IPS-18a (cell line): ENCODE results near the gene CXCL8.
"Not testable (repeated sequence)": the region's sequence is repeated elsewhere in the genome, so short reads cannot be mapped to it uniquely, and the experiment has no call there.

Source experiments
- H3K27ac ChIP-seq: one replicate; pipeline ENCODE4 v1.5.1; 2013; ENCODE audit warnings: low read length
- H3K27me3 ChIP-seq: one replicate; pipeline ENCODE4 v1.6.1; 2013; ENCODE audit warnings: mild to moderate bottlenecking, low read length; ENCODE audit not compliant: control insufficient read depth, insufficient read depth
- H3K36me3 ChIP-seq: one replicate; pipeline ENCODE4 v1.6.1; 2013; ENCODE audit warnings: low read depth, low read length; ENCODE audit not compliant: control insufficient read depth
- H3K4me1 ChIP-seq: one replicate; pipeline ENCODE4 v1.6.1; 2013; ENCODE audit warnings: low read depth, low read length; ENCODE audit not compliant: control insufficient read depth
- H3K4me3 ChIP-seq: one replicate; pipeline ENCODE4 v1.5.1; 2013; ENCODE audit warnings: low read length
- H3K9ac ChIP-seq: one replicate; pipeline ENCODE4 v1.6.1; 2013; ENCODE audit warnings: mild to moderate bottlenecking, low read length, moderate library complexity
- H3K9me3 ChIP-seq: one replicate; pipeline ENCODE4 v1.6.1; 2013; ENCODE audit warnings: low read depth, low read length; ENCODE audit not compliant: control insufficient read depth

The CXCL8 gene

DNA sequence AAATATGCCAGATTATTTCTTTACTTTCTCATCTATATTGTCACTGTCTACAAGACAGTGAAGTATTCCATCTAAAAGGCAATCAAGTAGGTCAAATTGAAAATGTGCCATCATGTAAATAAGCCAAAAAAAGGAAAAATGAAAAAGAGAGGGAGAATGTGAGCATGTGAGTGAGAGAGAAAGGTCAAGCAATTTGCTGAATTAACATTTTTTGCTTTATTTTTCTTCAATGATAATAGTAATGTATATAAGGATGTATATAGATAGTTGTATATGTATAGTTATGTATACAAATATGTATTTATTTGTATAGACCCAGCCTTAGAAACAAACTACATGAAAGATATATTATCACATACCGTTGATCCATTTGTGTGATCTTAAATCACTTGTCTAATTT lies 11.5 kb downstream of the CXCL8 start:
- H3K36me3 ChIP-seq = no peaks in the 10 kb centered on the region
- no peak overlapping the region for H3K27ac ChIP-seq
- no peak overlapping the region for H3K4me3 ChIP-seq
- H3K4me1 ChIP-seq = no peaks in the 10 kb centered on the region
- H3K9me3 ChIP-seq = no peaks in the 10 kb centered on the region
- H3K9ac ChIP-seq = no peak overlapping the region
- H3K27me3 ChIP-seq = no peaks in the 10 kb centered on the region

- no peak overlapping the region for H3K9ac ChIP-seq
- H3K4me3 ChIP-seq = no peak overlapping the region
- no peaks in the 10 kb centered on the region for H3K36me3 ChIP-seq
- H3K9me3 ChIP-seq = no peaks in the 10 kb centered on the region
- H3K4me1 ChIP-seq = no peaks in the 10 kb centered on the region
- H3K27me3 ChIP-seq = no peaks in the 10 kb centered on the region
- H3K27ac ChIP-seq = no peak overlapping the region
Observed at GRCh38 chr4:73752424-73752823, 12.1 kb downstream of the CXCL8 start.

- H3K4me3 ChIP-seq = no peak overlapping the region
- no peaks in the 10 kb centered on the region for H3K27me3 ChIP-seq
- H3K27ac ChIP-seq = no peak overlapping the region
- H3K9ac ChIP-seq = no peak overlapping the region
- H3K4me1 ChIP-seq = no peaks in the 10 kb centered on the region
- H3K36me3 ChIP-seq = no peaks in the 10 kb centered on the region
- H3K9me3 ChIP-seq = no peaks in the 10 kb centered on the region
Observed at GRCh38 chr4:73753215-73753614, 12.8 kb downstream of the CXCL8 start.

- no peaks in the 10 kb centered on the region for H3K27me3 ChIP-seq
- H3K27ac ChIP-seq = no peak overlapping the region
- no peaks in the 10 kb centered on the region for H3K4me1 ChIP-seq
Observed at GRCh38 chr4:73754934-73755333, 14.6 kb downstream of the CXCL8 start.

DNA sequence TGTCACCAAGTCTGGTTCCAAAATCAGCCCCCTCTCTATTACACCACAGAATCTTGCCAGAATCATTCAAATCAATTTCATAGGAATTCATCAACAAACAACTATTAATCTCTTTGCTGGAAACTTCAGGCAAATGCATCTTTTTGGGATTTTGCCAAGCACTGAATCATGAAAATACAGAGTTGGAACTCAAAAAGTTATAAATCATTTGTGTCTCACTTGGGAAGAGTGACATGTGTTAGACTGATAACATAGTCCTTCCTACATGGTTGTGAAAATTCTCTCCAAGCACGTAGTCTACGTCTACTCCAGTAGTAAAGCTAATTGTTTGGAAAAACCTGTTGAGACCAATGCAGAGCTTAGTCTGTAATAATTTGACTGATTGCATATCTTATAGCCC lies 19.0 kb downstream of the CXCL8 start:
- Histone ChIP-seq H3K36me3 (no peaks in the 10 kb centered on the region), H3K4me1 (no peaks in the 10 kb centered on the region), H3K9ac (no peak overlapping the region), H3K4me3 (no peak overlapping the region), H3K9me3 (no peaks in the 10 kb centered on the region), H3K27me3 (no peaks in the 10 kb centered on the region), H3K27ac (no peak overlapping the region)

More at GRCh38 chr4:73754934-73755333, 14.6 kb downstream of the CXCL8 start:
- H3K4me3 ChIP-seq = no peak overlapping the region
- no peak overlapping the region for H3K9ac ChIP-seq
- H3K36me3 ChIP-seq = no peaks in the 10 kb centered on the region
- H3K9me3 ChIP-seq = no peaks in the 10 kb centered on the region

DNA sequence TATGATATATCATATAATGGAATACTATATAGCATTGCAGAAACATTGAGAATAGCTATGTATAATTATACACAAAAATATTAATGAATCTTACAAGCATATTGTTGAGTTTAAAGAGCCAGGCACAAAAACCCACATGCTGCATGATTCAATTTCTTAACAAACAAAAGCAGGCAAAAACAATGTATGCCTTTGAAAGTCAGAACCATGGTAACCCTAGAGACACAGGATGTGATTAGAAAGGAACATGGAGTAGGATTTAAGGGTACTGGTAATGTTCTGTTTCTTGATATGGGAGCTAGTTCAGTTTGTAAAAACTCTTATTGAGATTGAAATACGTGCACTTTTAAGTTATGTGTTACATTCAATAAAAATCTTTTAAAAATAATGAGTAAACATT lies 21.5 kb downstream of the CXCL8 start:
- Histone ChIP-seq H3K4me3 (no peak overlapping the region), H3K4me1 (no peaks in the 10 kb centered on the region), H3K36me3 (no peaks in the 10 kb centered on the region), H3K27me3 (no peaks in the 10 kb centered on the region), H3K9ac (no peak overlapping the region), H3K27ac (no peak overlapping the region), H3K9me3 (no peaks in the 10 kb centered on the region)

DNA sequence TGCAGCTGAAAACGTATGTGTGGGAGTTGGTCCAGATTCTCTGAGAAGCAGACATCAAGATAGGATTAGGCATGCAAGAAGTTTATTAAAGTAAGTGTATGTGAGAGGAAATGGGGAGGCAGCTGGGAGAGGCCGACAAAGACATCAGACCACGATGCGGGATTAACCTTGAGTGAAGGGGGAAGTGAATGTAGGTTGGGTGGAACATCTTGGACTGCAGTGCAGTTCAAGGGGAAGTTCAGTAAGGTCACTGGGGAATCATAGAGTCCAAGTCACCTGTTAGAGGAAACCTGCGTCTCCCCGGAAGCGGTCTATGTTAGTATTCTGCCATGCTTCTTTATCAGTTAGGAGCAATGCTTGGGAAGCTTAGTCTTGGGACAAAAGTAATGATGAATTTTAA lies 22.0 kb downstream of the CXCL8 start:
- H3K36me3 ChIP-seq = no peaks in the 10 kb centered on the region
- no peaks in the 10 kb centered on the region for H3K27me3 ChIP-seq
- no peak overlapping the region for H3K27ac ChIP-seq
- H3K9ac ChIP-seq = no peak overlapping the region
- no peaks in the 10 kb centered on the region for H3K4me1 ChIP-seq
- no peak overlapping the region for H3K4me3 ChIP-seq
- no peaks in the 10 kb centered on the region for H3K9me3 ChIP-seq

DNA sequence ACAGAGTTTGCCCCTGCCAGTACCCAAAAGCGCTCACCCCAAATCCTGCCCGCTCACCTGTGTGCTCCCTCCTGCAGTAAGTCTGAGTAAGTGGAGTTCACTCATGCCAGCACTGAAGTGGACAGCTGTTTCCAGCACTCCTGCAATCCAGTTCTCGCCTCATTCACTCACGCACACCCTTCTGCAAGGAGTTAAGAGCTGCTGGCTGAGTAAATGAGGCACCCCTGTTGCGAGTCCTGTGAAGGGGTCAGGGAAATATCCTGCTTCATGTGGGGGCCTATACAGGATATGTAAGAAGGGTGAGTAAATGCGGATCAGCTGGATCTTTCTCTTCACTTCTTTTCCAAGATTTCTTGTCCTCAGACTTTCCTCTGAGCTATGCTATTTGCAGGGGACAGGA lies 23.5 kb downstream of the CXCL8 start:
- no peaks in the 10 kb centered on the region for H3K4me1 ChIP-seq
- no peaks in the 10 kb centered on the region for H3K36me3 ChIP-seq
- H3K27me3 ChIP-seq = no peaks in the 10 kb centered on the region
- H3K9me3 ChIP-seq = no peaks in the 10 kb centered on the region
- H3K4me3 ChIP-seq = no peak overlapping the region
- no peak overlapping the region for H3K27ac ChIP-seq
- H3K9ac ChIP-seq = no peak overlapping the region

DNA sequence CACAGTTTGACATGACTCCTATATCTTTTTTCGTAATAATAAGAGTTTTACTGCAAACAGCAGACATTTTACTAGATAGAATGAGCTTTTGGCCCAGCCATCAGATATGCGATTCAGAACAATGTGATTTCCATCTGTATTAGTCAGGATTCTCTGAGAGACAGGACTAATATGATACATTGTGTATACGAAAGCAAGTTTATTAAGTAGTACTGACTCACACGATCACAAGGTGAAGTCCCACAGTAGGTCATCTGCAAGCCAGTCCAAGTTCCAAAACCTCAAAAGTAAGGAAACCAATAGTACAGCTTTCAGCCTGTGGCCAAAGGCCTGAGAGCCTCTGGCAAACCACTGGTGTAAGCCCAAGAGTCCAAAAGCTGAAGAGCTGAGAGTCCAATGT lies 24.1 kb downstream of the CXCL8 start:
- Histone ChIP-seq H3K27me3 (no peaks in the 10 kb centered on the region), H3K36me3 (no peaks in the 10 kb centered on the region), H3K4me1 (no peaks in the 10 kb centered on the region), H3K27ac (no peak overlapping the region), H3K9me3 (no peaks in the 10 kb centered on the region), H3K9ac (no peak overlapping the region), H3K4me3 (no peak overlapping the region)

GRCh38 chr4:73765296-73765695 lies 24.9 kb downstream of the CXCL8 start:
- Histone ChIP-seq H3K9me3 (no peaks in the 10 kb centered on the region), H3K27ac (no peak overlapping the region), H3K36me3 (no peaks in the 10 kb centered on the region), H3K4me3 (no peak overlapping the region), H3K4me1 (no peaks in the 10 kb centered on the region), H3K27me3 (no peaks in the 10 kb centered on the region), H3K9ac (no peak overlapping the region)

DNA sequence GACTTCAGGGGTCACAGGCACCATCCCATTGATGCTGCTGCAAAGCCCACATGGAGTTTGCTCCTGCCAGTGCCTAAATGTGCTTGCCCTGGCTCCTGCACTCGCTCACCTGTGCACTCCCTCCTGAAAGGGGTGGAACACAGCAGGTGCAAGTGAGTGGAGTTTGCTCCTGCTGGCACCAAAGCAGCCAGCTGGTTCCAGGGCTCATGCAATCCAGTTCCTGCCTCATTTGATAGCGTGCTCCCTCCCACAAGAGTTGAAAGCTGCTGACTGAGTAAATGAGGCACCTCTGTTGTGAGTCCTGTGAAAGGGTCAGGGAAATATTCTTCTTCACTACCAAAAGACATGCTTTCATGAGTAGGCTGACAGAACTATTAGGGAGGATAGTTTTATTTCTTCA lies 30.5 kb downstream of the CXCL8 start:
- H3K9ac ChIP-seq = no peak overlapping the region
- no peaks in the 10 kb centered on the region for H3K9me3 ChIP-seq
- no peak overlapping the region for H3K27ac ChIP-seq
- H3K27me3 ChIP-seq = no peaks in the 10 kb centered on the region
- H3K4me3 ChIP-seq = no peak overlapping the region
- no peaks in the 10 kb centered on the region for H3K36me3 ChIP-seq
- no peaks in the 10 kb centered on the region for H3K4me1 ChIP-seq

DNA sequence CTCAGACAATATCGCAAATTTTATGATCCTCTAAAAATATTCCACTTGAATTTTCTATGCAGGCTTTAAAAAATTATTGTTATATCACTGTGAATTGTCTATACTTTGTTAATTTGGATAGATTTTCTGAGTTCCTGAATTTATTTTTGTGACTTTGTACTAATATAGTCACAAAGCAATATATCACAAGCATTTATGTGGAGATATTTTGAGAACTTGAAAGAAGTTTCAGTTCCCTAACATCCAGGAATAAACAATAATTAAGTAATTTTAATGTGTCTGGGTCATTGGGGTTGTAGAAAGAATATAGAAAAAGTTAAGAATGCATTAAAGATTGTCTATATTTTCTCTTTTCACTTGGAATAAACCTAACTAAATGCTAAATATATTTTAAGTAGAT lies 32.0 kb downstream of the CXCL8 start:
- Histone ChIP-seq H3K36me3 (no peaks in the 10 kb centered on the region), H3K27ac (no peak overlapping the region), H3K4me1 (no peaks in the 10 kb centered on the region), H3K9ac (no peak overlapping the region), H3K9me3 (no peaks in the 10 kb centered on the region), H3K4me3 (no peak overlapping the region), H3K27me3 (no peaks in the 10 kb centered on the region)

DNA sequence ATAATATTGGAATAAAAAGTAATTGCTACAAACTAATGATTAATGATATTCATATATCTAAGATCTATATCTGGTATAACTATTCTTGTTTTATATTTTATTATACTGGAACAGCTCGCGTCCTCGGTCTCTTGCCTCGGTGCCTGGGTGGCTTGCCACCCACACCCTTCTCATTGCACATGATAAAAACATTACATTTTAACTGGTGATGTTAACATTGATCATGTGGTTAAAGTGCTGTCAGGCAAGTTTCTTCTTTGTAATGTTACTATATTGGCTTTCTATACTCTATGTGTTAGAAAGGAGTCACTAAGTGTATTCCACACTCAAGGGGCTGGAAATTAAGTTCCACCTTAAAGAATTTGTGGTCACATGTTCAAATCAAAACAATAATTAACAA lies 34.0 kb downstream of the CXCL8 start:
- not testable (repeated sequence) for H3K27me3 ChIP-seq, H3K4me3 ChIP-seq, H3K36me3 ChIP-seq, H3K9ac ChIP-seq, H3K27ac ChIP-seq, H3K4me1 ChIP-seq, H3K9me3 ChIP-seq
